ENCODE measurements around the gene KCTD2. TPM values are rescaled to one million over a fixed set of nuclear protein-coding genes. Genes with fewer than 3 reads are reported as not detected.
"Not testable (repeated sequence)": the region's sequence is repeated elsewhere in the genome, so short reads cannot be mapped to it uniquely, and the experiment has no call there.

Gene KCTD2
- total RNA-seq, 1 donor: 20.2 TPM

- TF ChIP-seq, protein P1, sequence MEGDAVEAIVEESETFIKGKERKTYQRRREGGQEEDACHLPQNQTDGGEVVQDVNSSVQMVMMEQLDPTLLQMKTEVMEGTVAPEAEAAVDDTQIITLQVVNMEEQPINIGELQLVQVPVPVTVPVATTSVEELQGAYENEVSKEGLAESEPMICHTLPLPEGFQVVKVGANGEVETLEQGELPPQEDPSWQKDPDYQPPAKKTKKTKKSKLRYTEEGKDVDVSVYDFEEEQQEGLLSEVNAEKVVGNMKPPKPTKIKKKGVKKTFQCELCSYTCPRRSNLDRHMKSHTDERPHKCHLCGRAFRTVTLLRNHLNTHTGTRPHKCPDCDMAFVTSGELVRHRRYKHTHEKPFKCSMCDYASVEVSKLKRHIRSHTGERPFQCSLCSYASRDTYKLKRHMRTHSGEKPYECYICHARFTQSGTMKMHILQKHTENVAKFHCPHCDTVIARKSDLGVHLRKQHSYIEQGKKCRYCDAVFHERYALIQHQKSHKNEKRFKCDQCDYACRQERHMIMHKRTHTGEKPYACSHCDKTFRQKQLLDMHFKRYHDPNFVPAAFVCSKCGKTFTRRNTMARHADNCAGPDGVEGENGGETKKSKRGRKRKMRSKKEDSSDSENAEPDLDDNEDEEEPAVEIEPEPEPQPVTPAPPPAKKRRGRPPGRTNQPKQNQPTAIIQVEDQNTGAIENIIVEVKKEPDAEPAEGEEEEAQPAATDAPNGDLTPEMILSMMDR (IDR thresholded peaks at IDR 0.05; ENCODE audit: insufficient read depth, low read length): no peak
- H3K4me3 ChIP-seq (ENCODE audit: low read depth, low read length): no peak overlapping the region
- DNase-seq (ENCODE audit: low read depth): no peak
Observed at GRCh38 chr17:75019710-75020109, 27.3 kb upstream of the KCTD2 start.

- no peak overlapping the region for H3K4me3 ChIP-seq (ENCODE audit: low read depth, low read length)
- TF ChIP-seq, protein P1 (IDR thresholded peaks at IDR 0.05; ENCODE audit: insufficient read depth, low read length): no peak
- DNase-seq (ENCODE audit: low read depth): no peak
Observed at GRCh38 chr17:75020331-75021110, 26.5 kb upstream of the KCTD2 start.

DNA sequence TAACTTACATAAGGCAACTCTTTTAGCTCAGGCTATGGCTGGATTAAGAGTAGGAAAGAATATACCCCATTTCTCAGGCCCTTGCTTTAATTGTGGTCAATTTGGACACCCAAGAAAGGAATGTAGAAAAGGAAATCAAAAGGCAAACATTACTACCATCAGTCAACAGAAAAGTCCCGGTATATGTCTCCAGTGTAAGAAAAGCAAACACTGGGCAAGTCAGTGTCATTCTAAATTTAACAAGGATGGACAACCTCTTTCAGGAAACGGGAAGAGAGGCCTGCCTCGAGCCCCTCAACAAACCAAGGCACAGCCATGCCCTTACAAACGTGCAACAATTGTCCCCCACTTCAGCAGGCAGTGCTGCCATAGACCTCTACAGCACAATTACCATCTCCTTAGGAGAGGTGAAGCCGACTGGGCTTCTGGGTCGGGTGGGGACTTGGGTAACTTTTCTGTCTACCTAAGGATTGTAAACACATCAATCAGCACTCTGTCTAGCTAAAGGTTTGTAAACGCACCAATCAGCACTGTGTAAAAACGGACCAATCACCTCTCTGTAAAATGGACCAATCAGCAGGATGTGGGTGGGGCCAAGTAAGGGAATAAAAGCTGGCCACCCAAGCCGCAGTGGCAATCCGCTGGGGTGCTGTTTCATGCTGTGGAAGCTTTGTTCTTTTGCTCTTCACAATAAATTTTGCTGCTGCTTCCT is 22.2 kb upstream of the KCTD2 start:
- DNase-seq (ENCODE audit: low read depth): no peak
- TF ChIP-seq, protein P1 (IDR thresholded peaks at IDR 0.05; ENCODE audit: insufficient read depth, low read length): no peak
- no peak overlapping the region for H3K4me3 ChIP-seq (ENCODE audit: low read depth, low read length)

DNA sequence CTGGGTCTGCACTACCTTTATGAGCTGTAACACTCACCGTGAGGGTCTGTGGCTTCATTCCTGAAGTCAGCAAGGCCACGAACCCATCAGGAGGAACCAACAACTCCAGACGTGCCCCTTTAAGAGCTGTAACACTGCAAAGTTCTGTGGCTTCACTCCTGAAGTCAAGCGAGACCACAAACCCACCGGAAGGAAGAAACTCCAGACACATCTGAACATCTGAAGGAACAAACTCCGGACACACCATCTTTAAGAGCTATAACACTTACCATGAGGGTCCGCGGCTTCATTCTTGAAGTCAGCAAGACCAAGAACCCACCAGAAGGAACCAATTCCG is 21.7 kb upstream of the KCTD2 start:
- H3K4me3 ChIP-seq (ENCODE audit: low read depth, low read length): not testable (repeated sequence)

GRCh38 chr17:75026650-75027049 is 20.4 kb upstream of the KCTD2 start:
- H3K4me3 ChIP-seq (ENCODE audit: low read depth, low read length); DNase-seq (ENCODE audit: low read depth): not testable (repeated sequence)

More for the DNA sequence above, 21.7 kb upstream of the KCTD2 start:
- DNase-seq (ENCODE audit: low read depth): not testable (repeated sequence)

- DNase-seq (ENCODE audit: low read depth): no peak
- no peak overlapping the region for H3K4me3 ChIP-seq (ENCODE audit: low read depth, low read length)
- TF ChIP-seq, protein P1 (IDR thresholded peaks at IDR 0.05; ENCODE audit: insufficient read depth, low read length): no peak
Observed at GRCh38 chr17:75030161-75030560, 16.9 kb upstream of the KCTD2 start.

DNA sequence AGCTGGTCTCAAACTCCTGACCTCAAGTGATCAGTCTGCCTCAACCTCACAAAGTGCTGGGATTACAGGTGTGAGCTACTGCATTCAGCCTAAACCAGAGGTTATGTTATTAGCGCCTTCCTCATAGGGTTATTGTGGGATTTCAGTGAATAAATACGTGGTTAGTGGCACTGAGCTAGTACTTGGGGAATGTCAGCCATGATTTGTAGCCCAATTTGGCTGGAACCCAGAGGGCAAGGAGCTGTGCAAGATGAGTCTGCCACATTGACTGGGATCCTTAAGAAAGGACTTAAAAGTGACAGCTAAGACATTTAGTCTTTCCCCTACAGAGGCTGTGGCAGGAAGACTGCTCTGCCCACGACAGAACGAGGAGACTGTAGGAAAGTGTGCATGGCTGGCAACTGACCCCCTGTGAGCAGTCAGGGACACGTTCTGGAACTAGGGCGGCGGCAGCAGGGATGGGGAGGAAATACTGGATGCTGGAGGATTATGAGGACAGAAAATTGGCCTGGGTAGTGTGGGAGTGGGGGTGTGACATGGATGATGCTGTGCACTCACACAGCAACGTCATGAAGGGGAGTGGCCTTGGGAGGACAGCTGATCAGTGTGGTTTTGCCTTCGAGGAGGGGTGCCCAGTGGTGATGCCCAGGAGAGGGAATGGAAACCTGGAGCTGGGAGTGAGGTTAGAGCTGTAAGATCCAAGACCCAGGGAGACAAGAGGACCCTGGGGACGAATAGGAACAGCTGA is 14.9 kb upstream of the KCTD2 start:
- peak overlapping the region; percentile 84 for H3K4me3 ChIP-seq (ENCODE audit: low read depth, low read length)
- TF ChIP-seq, protein P1 (IDR thresholded peaks at IDR 0.05; ENCODE audit: insufficient read depth, low read length): no peak
- peak; percentile 83 for DNase-seq (ENCODE audit: low read depth)
